Measurements from ENCODE around the gene GRID2. TPM values are rescaled to one million over a fixed set of nuclear protein-coding genes. Genes with fewer than 3 reads are reported as not detected.

The GRID2 gene
- total RNA-seq, 4 donors from 2014 or later: 0.33 TPM; not detected in 3

DNA sequence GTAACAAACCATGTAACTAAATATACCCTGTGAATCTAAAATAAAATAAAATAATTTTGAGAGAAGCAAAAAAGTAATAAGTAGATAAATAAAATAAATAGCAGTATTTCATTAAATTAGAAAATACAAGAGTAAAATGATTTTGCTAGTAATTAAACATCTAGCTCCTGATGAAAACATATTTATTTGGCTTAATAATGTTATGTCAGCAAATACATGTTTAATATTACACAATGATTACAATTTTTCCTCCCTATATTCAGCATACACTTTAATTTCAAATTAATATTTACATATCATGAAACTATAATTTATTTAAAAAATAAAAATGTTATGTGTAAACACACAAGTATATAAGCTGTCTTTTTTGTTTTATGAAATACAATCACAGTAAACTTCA lies 697.1 kb downstream of the GRID2 start:
- H3K4me3 ChIP-seq (replicated peaks in 1 of 3): no peak overlapping the region
- no peaks in the 10 kb centered on the region for H3K9me3 ChIP-seq
- TF ChIP-seq, protein P1, sequence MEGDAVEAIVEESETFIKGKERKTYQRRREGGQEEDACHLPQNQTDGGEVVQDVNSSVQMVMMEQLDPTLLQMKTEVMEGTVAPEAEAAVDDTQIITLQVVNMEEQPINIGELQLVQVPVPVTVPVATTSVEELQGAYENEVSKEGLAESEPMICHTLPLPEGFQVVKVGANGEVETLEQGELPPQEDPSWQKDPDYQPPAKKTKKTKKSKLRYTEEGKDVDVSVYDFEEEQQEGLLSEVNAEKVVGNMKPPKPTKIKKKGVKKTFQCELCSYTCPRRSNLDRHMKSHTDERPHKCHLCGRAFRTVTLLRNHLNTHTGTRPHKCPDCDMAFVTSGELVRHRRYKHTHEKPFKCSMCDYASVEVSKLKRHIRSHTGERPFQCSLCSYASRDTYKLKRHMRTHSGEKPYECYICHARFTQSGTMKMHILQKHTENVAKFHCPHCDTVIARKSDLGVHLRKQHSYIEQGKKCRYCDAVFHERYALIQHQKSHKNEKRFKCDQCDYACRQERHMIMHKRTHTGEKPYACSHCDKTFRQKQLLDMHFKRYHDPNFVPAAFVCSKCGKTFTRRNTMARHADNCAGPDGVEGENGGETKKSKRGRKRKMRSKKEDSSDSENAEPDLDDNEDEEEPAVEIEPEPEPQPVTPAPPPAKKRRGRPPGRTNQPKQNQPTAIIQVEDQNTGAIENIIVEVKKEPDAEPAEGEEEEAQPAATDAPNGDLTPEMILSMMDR (IDR thresholded peaks at IDR 0.05): no peak
- no peak for TF ChIP-seq POLR2A (IDR thresholded peaks at IDR 0.05)
- intact Hi-C loops (cut with DNase I): no loop called here
- H3K27ac ChIP-seq: no peak overlapping the region
- H3K27me3 ChIP-seq: no peaks in the 10 kb centered on the region
- no peaks in the 10 kb centered on the region for H3K36me3 ChIP-seq
- no peak for DNase-seq
- H3K4me1 ChIP-seq: no peaks in the 10 kb centered on the region

GRCh38 chr4:93002240-93002639 lies 698.5 kb downstream of the GRID2 start:
- 86% methylated on average over 4 of the region's 4 CpGs for WGBS, 2 donors
- H3K27me3 ChIP-seq: no peaks in the 10 kb centered on the region
- H3K27ac ChIP-seq: no peak overlapping the region
- no peaks in the 10 kb centered on the region for H3K36me3 ChIP-seq
- no peak for DNase-seq
- intact Hi-C loops (cut with DNase I): no loop called here
- H3K4me3 ChIP-seq (replicated peaks in 1 of 3): no peak overlapping the region
- TF ChIP-seq, protein P1 (IDR thresholded peaks at IDR 0.05): no peak
- TF ChIP-seq POLR2A (IDR thresholded peaks at IDR 0.05): no peak
- no peaks in the 10 kb centered on the region for H3K9me3 ChIP-seq
- H3K4me1 ChIP-seq: no peaks in the 10 kb centered on the region

- H3K27ac ChIP-seq: no peak overlapping the region
- intact Hi-C loops (cut with DNase I): no loop called here
- 86 to 91% methylated on average over 2 of the region's 2 CpGs for WGBS, 2 donors
- H3K4me3 ChIP-seq (replicated peaks in 1 of 3): no peak overlapping the region
- no peaks in the 10 kb centered on the region for H3K36me3 ChIP-seq
- TF ChIP-seq, protein P1 (IDR thresholded peaks at IDR 0.05): no peak
- TF ChIP-seq POLR2A (IDR thresholded peaks at IDR 0.05): no peak
- no peaks in the 10 kb centered on the region for H3K27me3 ChIP-seq
- peaks cover 0 to 6% of the 10 kb centered on the region in 2 donors for H3K4me1 ChIP-seq
- no peak for DNase-seq
- no peaks in the 10 kb centered on the region for H3K9me3 ChIP-seq
Observed at GRCh38 chr4:93016350-93016749, 712.6 kb downstream of the GRID2 start.

- TF ChIP-seq, protein P1 (IDR thresholded peaks at IDR 0.05): no peak
- TF ChIP-seq POLR2A (IDR thresholded peaks at IDR 0.05): no peak
- Histone ChIP-seq H3K4me1 (peaks cover 0 to 6% of the 10 kb centered on the region in 2 donors), H3K27ac (peak overlapping the region; percentile 37 to 64 (median 50)), H3K9me3 (no peaks in the 10 kb centered on the region), H3K27me3 (no peaks in the 10 kb centered on the region), H3K4me3 (replicated peaks in 1 of 3) (no peak overlapping the region), H3K36me3 (no peaks in the 10 kb centered on the region)
- intact Hi-C loops (cut with DNase I): no loop called here
- DNase-seq: no peak
- WGBS, 2 donors: 7 to 14% methylated on average over 2 of the region's 2 CpGs
Observed at GRCh38 chr4:93018243-93018642, 714.5 kb downstream of the GRID2 start.

GRCh38 chr4:93018806-93019205 lies 715.0 kb downstream of the GRID2 start:
- no peak overlapping the region for H3K4me3 ChIP-seq (replicated peaks in 1 of 3)
- peaks cover 0 to 6% of the 10 kb centered on the region in 2 donors for H3K4me1 ChIP-seq
- H3K36me3 ChIP-seq: no peaks in the 10 kb centered on the region
- no peaks in the 10 kb centered on the region for H3K27me3 ChIP-seq
- peak overlapping the region; percentile 8 to 50 (median 39) for H3K27ac ChIP-seq
- TF ChIP-seq, protein P1 (IDR thresholded peaks at IDR 0.05): no peak
- TF ChIP-seq POLR2A (IDR thresholded peaks at IDR 0.05): no peak
- DNase-seq: no peak
- H3K9me3 ChIP-seq: no peaks in the 10 kb centered on the region
- intact Hi-C loops (cut with DNase I): no loop called here

Measured in thyroid gland (tissue), 4 donors.